Parathyroid adenoma (tissue), 2 donors: ENCODE results near the gene NECAB3.
"Not testable (repeated sequence)": the region's sequence is repeated elsewhere in the genome, so short reads cannot be mapped to it uniquely, and the experiment has no call there.

ENCODE experiments used
- H2AFZ ChIP-seq: fragments of 300-600 bp; sonication (generic); one replicate; pipeline ENCODE4 v1.7.0; 2017; ENCODE audit warnings: antibody characterized with exemption, mild to moderate bottlenecking
- H3K27ac ChIP-seq: fragments of 300-600 bp; sonication (generic); one replicate; pipeline ENCODE4 v1.7.0; 2017
- H3K27me3 ChIP-seq: fragments of 300-600 bp; sonication (generic); one replicate; pipeline ENCODE4 v1.7.0; 2017; ENCODE audit warnings: low read length; ENCODE audit not compliant: control insufficient read depth, insufficient read depth
- H3K36me3 ChIP-seq: fragments of 300-600 bp; sonication (generic); one replicate; pipeline ENCODE4 v1.7.0; 2017; ENCODE audit warnings: low read length; ENCODE audit not compliant: control insufficient read depth, insufficient read depth
- H3K4me1 ChIP-seq: fragments of 300-600 bp; sonication (generic); one replicate; pipeline ENCODE4 v1.7.0; 2017; ENCODE audit warnings: control low read depth
- H3K4me2 ChIP-seq: fragments of 300-600 bp; sonication (generic); one replicate; pipeline ENCODE4 v1.7.0; 2017; ENCODE audit warnings: low read length
- H3K4me3 ChIP-seq: fragments of 300-600 bp; sonication (generic); one replicate; pipeline ENCODE4 v1.7.0; 2017; ENCODE audit warnings: low read depth, low read length
- H3K79me2 ChIP-seq: fragments of 300-600 bp; sonication (generic); one replicate; pipeline ENCODE4 v1.7.0; 2017; ENCODE audit warnings: control low read depth
- H3K9ac ChIP-seq: fragments of 300-600 bp; sonication (generic); one replicate; pipeline ENCODE4 v1.7.0; 2017; ENCODE audit warnings: mild to moderate bottlenecking
- H3K9me3 ChIP-seq: fragments of 300-600 bp; sonication (generic); one replicate; pipeline ENCODE4 v1.7.0; 2017; ENCODE audit warnings: low read length; ENCODE audit not compliant: control insufficient read depth
- CTCF ChIP-seq: fragments of 300-600 bp; sonication (generic); IDR thresholded peaks from one replicate; pipeline ENCODE4 v1.7.0; 2017; ENCODE audit warnings: antibody characterized with exemption, mild to moderate bottlenecking
- donor health status: primary hyperparathyroidism.

NECAB3 gene

GRCh38 chr20:33644313-33645071 is 29.7 kb downstream of the NECAB3 start:
- peak overlapping the region; percentile 26 for H3K4me2 ChIP-seq
- no peak for TF ChIP-seq CTCF
- no peaks in the 10 kb centered on the region for H3K36me3 ChIP-seq
- H3K79me2 ChIP-seq, result no peaks in the 10 kb centered on the region
- H3K9me3 ChIP-seq, result no peaks in the 10 kb centered on the region
- no peak overlapping the region for H2AFZ ChIP-seq
- H3K4me1 ChIP-seq, result no peaks in the 10 kb centered on the region
- no peaks in the 10 kb centered on the region for H3K27me3 ChIP-seq
- no peak overlapping the region for H3K4me3 ChIP-seq
- H3K27ac ChIP-seq, result no peak overlapping the region
- no peak overlapping the region for H3K9ac ChIP-seq

- no peaks in the 10 kb centered on the region for H3K9me3 ChIP-seq
- no peak overlapping the region for H3K9ac ChIP-seq
- no peaks in the 10 kb centered on the region for H3K79me2 ChIP-seq
- no peaks in the 10 kb centered on the region for H3K27me3 ChIP-seq
- no peak for TF ChIP-seq CTCF
- no peak overlapping the region for H3K4me3 ChIP-seq
- no peak overlapping the region for H3K27ac ChIP-seq
- no peak overlapping the region for H3K4me2 ChIP-seq
- H2AFZ ChIP-seq, result no peak overlapping the region
- no peaks in the 10 kb centered on the region for H3K36me3 ChIP-seq
- H3K4me1 ChIP-seq, result peaks cover 3% of the 10 kb centered on the region
Measured at GRCh38 chr20:33640287-33640686, 33.9 kb downstream of the NECAB3 start.

- Histone ChIP-seq H3K27me3 (no peaks in the 10 kb centered on the region), H3K9ac (no peak overlapping the region), H3K9me3 (no peaks in the 10 kb centered on the region), H3K4me1 (peaks cover 3% of the 10 kb centered on the region), H3K36me3 (no peaks in the 10 kb centered on the region), H2AFZ (no peak overlapping the region), H3K27ac (no peak overlapping the region), H3K4me3 (no peak overlapping the region), H3K79me2 (no peaks in the 10 kb centered on the region), H3K4me2 (no peak overlapping the region)
- TF ChIP-seq CTCF, result no peak
Measured at GRCh38 chr20:33636776-33637175, 37.5 kb downstream of the NECAB3 start.

DNA sequence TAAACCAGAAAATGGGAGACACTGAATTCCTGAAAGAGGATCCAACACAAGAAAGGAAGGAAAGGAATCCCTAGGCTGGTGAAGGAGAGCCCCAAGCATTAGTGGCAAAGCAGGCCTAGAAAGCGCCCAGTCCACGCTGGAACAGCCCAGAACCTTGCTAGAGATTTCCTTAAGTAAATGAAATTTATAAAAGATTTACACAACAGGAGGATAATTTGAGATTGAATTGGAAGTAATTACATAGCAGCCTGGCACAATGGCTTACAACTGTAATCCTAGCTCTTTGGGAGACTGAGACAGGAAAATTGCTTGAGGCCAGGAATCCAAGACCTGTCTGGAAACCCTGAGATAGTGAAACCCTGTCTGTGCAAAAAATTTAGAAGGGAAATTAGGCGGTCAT is 38.9 kb downstream of the NECAB3 start:
- H3K4me2 ChIP-seq, result no peak overlapping the region
- H3K9me3 ChIP-seq, result no peaks in the 10 kb centered on the region
- H2AFZ ChIP-seq, result no peak overlapping the region
- no peaks in the 10 kb centered on the region for H3K36me3 ChIP-seq
- H3K9ac ChIP-seq, result no peak overlapping the region
- TF ChIP-seq CTCF, result no peak
- H3K27me3 ChIP-seq, result no peaks in the 10 kb centered on the region
- H3K79me2 ChIP-seq, result no peaks in the 10 kb centered on the region
- peaks cover 3% of the 10 kb centered on the region for H3K4me1 ChIP-seq
- H3K4me3 ChIP-seq, result no peak overlapping the region
- H3K27ac ChIP-seq, result no peak overlapping the region

GRCh38 chr20:33631910-33632309 is 42.3 kb downstream of the NECAB3 start:
- not testable (repeated sequence) for H3K4me3 ChIP-seq, H3K36me3 ChIP-seq, H3K9me3 ChIP-seq, H3K4me1 ChIP-seq, H2AFZ ChIP-seq, H3K79me2 ChIP-seq, H3K9ac ChIP-seq, H3K4me2 ChIP-seq, H3K27ac ChIP-seq, H3K27me3 ChIP-seq
